ENCODE results near the gene TNFRSF1A. TPM values are rescaled to one million over a fixed set of nuclear protein-coding genes. Genes with fewer than 3 reads are reported as not detected.

TNFRSF1A gene
- total and polyA plus RNA-seq, 2 of the 13 experiments (the other 11 are each of a cell fraction or from before 2014, with no cell fraction given): 41.5 to 61.2 TPM

- peak; percentile 62; the same call in 1 of the 2 replicates for TF ChIP-seq PAXIP1 (CRISPR knock-in tag; conservative IDR thresholded peaks at IDR 0.05)
- no peak for TF ChIP-seq CREBL2 (CRISPR knock-in tag; IDR thresholded peaks at IDR 0.05; ENCODE audit: borderline replicate concordance)
- no peak for TF ChIP-seq ATF2 (CRISPR knock-in tag; IDR thresholded peaks at IDR 0.05)
- TF ChIP-seq ZNF547 (CRISPR knock-in tag; IDR thresholded peaks at IDR 0.05): no peak
- peak; percentile 3; the same call in 1 of the 2 replicates for TF ChIP-seq ZNF441 (CRISPR knock-in tag; IDR thresholded peaks at IDR 0.05; ENCODE audit: borderline replicate concordance)
- no peak for TF ChIP-seq ZNF598 (CRISPR knock-in tag; IDR thresholded peaks at IDR 0.05; ENCODE audit: borderline replicate concordance)
- no peak for TF ChIP-seq ZNF512B (CRISPR knock-in tag; IDR thresholded peaks at IDR 0.05; ENCODE audit: borderline replicate concordance)
- peak; percentile 58; the same call in 1 of the 3 replicates for TF ChIP-seq MXI1 (IDR thresholded peaks at IDR 0.05; ENCODE audit: borderline replicate concordance, low read depth, low read length)
- no peak for TF ChIP-seq SMARCC2 (IDR thresholded peaks at IDR 0.05)
- TF ChIP-seq MYC (CRISPR knock-in tag; IDR thresholded peaks at IDR 0.05; ENCODE audit: borderline replicate concordance): peak; percentile 87; the same call in 1 of the 2 replicates
- no peak for TF ChIP-seq ZNF337 (CRISPR knock-in tag; IDR thresholded peaks at IDR 0.05; ENCODE audit: borderline replicate concordance, low read depth)
- TF ChIP-seq ZBTB33 (CRISPR knock-in tag; IDR thresholded peaks at IDR 0.05): peak; percentile 53; the same call in 1 of the 2 replicates
- TF ChIP-seq MTA3 (CRISPR knock-in tag; IDR thresholded peaks at IDR 0.05): no peak
- TF ChIP-seq CBFB (CRISPR knock-in tag; IDR thresholded peaks at IDR 0.05): no peak
- TF ChIP-seq ETV5 (CRISPR knock-in tag; IDR thresholded peaks at IDR 0.05; ENCODE audit: borderline replicate concordance): peak; percentile 26; the same call in 1 of the 2 replicates
- no peak; the same call in 1 of the 2 replicates for TF ChIP-seq FOXK1 (CRISPR knock-in tag; IDR thresholded peaks at IDR 0.05; ENCODE audit: borderline replicate concordance, low read depth)
- no peak for TF ChIP-seq ZNF761 (CRISPR knock-in tag; conservative IDR thresholded peaks at IDR 0.05)
- TF ChIP-seq SMAD9 (CRISPR knock-in tag; IDR thresholded peaks at IDR 0.05): no peak
Measured at GRCh38 chr12:6336079-6336888, 5.6 kb downstream of the TNFRSF1A start (continued).
